Activated CD4-positive, CD25-positive, alpha-beta regulatory T cell treated with anti-CD3 and anti-CD28 coated beads, Interleukin-2, amount 50 U/mL, for 16 hours (primary cell): Measurements from ENCODE around the gene XRN1.
A peak's percentile ranks its signal among the peaks of the same experiment; 100 is the strongest.
"Not testable (repeated sequence)": the region's sequence is repeated elsewhere in the genome, so short reads cannot be mapped to it uniquely, and the experiment has no call there.

Source experiments
- DNase-seq: peaks from one replicate; pipeline ENCODE4 v3.0.0-alpha.2; 2020; ENCODE audit warnings: low read depth, low spot score

Gene XRN1

GRCh38 chr3:142447852-142448823 is at the start of gene XRN1:
TSS of gene XRN1 (minus strand) at chr3:142448037. CDS start at chr3:142447944, 93 bp downstream.
- DNase-seq, result peak; percentile 87

- no peak for DNase-seq
Measured at GRCh38 chr3:142495103-142495502, 47.3 kb upstream of the XRN1 start.

GRCh38 chr3:142492184-142492583 is 44.3 kb upstream of the XRN1 start:
- DNase-seq, result no peak

- no peak for DNase-seq
Measured at GRCh38 chr3:142489572-142490323, 41.9 kb upstream of the XRN1 start.

- DNase-seq, result no peak
Measured at GRCh38 chr3:142484912-142485435, 37.1 kb upstream of the XRN1 start.

- DNase-seq, result no peak
Measured at GRCh38 chr3:142481196-142481595, 33.4 kb upstream of the XRN1 start.

GRCh38 chr3:142470826-142471225 is 23.0 kb upstream of the XRN1 start:
- DNase-seq, result no peak

GRCh38 chr3:142468456-142468855 is 20.6 kb upstream of the XRN1 start:
- DNase-seq, result no peak

GRCh38 chr3:142467768-142468167 is 19.9 kb upstream of the XRN1 start:
- DNase-seq, result no peak

GRCh38 chr3:142460689-142461088 is 12.9 kb upstream of the XRN1 start:
- no peak for DNase-seq

- no peak for DNase-seq
Measured at GRCh38 chr3:142459929-142460328, 12.1 kb upstream of the XRN1 start.

- no peak for DNase-seq
Measured at GRCh38 chr3:142459096-142459495, 11.3 kb upstream of the XRN1 start.

GRCh38 chr3:142450881-142451280 is 3.0 kb upstream of the XRN1 start:
- no peak for DNase-seq

GRCh38 chr3:142450189-142450588 is 2.4 kb upstream of the XRN1 start:
- no peak for DNase-seq

- DNase-seq, result peak; percentile 8
Measured at GRCh38 chr3:142447301-142447851, 461 bp downstream of the XRN1 start.

GRCh38 chr3:142445816-142446254 is 2.0 kb downstream of the XRN1 start:
- DNase-seq, result no peak

- DNase-seq, result no peak
Measured at GRCh38 chr3:142444343-142444742, 3.5 kb downstream of the XRN1 start.

- not testable (repeated sequence) for DNase-seq
Measured at GRCh38 chr3:142443060-142443459, 4.8 kb downstream of the XRN1 start.

- DNase-seq, result not testable (repeated sequence)
Measured at GRCh38 chr3:142439499-142440220, 8.2 kb downstream of the XRN1 start.

GRCh38 chr3:142438096-142438495 is 9.7 kb downstream of the XRN1 start:
- DNase-seq, result not testable (repeated sequence)

- DNase-seq, result no peak
Measured at GRCh38 chr3:142436951-142437585, 10.8 kb downstream of the XRN1 start.
